Lower leg skin (tissue), 4 donors: Measurements from ENCODE around the gene TENT4A. TPM values are rescaled to one million over a fixed set of nuclear protein-coding genes. Genes with fewer than 3 reads are reported as not detected.

ENCODE experiments used
- DNase-seq, 2 donors: peaks; one replicate each; pipeline ENCODE4 v3.0.0-alpha.2; 2019; ENCODE audit warnings: low spot score in 2 of 2
- H3K4me3 ChIP-seq: fragments of 200-600 bp; sonication (generic); 2 replicates; pipeline ENCODE4 v1.5.1; 2017; ENCODE audit warnings: mild to moderate bottlenecking, low read depth; ENCODE audit not compliant: poor library complexity, severe bottlenecking
- POLR2A ChIP-seq, 2 donors: fragments of 450-650 bp; IDR thresholded peaks; one replicate each; pipeline ENCODE4 v1.6.1; 2016 to 2017; ENCODE audit warnings: antibody characterized with exemption in 2 of 2, mild to moderate bottlenecking in 1 of 2, moderate library complexity in 1 of 2
- WGBS, 2 donors: methylation state at CpG; one replicate each; pipeline ENCODE4 v1.1.5; 2018; 5-methylcytosine and 5-hydroxymethylcytosine counted together
- intact Hi-C: fragments of 100-400 bp; cut with DNase I; formaldehyde crosslinking; loops from one replicate; pipeline ENCODE4 v1.15.0; 2023; ENCODE audit warnings: low total_unique reads
- total RNA-seq, 4 donors: library from RNA; depleted of rRNA; stranded (reverse); fragments of >200 nt; gene quantifications; one replicate each; pipeline ENCODE4 v1.1.0, GENCODE V29; 2016
- TF ChIP-seq, protein P1 (sequence below), 3 donors: fragments of 450-650 bp; IDR thresholded peaks; one replicate each; pipeline ENCODE4 v1.5.1; 2016; ENCODE audit warnings: antibody characterized with exemption in 3 of 3, mild to moderate bottlenecking in 3 of 3, moderate library complexity in 2 of 3

TENT4A gene
- total RNA-seq, 4 donors from 2014 or later: 12.9 to 51.6 (median 21.6) TPM

DNA sequence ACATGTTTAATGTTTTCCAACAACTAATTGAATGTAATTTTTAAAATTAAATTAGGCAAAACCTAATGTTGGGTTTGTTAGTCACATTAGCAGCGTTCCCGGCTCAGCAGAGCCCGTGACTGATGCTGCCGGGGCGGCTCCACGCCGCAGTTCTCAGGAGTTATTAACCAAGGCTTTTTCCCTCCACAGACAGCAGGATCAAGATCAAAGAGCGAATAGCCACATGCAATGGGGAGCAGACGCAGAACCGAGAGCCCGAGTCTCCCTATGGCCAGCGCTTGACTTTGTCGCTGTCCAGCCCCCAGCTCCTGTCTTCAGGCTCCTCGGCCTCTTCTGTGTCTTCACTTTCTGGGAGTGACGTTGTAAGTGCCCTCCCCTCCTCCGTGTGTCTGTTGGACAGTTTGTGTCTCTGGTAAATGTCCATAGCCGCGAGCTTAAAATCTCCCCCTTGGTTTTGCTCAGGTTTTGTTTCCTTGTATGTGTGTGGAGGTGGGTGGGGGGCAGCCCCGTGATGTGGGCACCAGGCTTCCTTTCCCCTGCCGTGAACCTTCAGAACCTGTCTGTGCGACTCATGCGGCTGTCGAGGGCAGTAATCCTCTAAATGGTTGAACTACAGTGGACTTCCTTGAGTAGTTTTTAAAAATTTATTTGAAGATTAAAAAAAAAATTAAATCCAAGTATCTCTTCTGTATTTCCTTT lies 37.1 kb downstream of the TENT4A start:
- no peak overlapping the region for H3K4me3 ChIP-seq
- TF ChIP-seq, protein P1, sequence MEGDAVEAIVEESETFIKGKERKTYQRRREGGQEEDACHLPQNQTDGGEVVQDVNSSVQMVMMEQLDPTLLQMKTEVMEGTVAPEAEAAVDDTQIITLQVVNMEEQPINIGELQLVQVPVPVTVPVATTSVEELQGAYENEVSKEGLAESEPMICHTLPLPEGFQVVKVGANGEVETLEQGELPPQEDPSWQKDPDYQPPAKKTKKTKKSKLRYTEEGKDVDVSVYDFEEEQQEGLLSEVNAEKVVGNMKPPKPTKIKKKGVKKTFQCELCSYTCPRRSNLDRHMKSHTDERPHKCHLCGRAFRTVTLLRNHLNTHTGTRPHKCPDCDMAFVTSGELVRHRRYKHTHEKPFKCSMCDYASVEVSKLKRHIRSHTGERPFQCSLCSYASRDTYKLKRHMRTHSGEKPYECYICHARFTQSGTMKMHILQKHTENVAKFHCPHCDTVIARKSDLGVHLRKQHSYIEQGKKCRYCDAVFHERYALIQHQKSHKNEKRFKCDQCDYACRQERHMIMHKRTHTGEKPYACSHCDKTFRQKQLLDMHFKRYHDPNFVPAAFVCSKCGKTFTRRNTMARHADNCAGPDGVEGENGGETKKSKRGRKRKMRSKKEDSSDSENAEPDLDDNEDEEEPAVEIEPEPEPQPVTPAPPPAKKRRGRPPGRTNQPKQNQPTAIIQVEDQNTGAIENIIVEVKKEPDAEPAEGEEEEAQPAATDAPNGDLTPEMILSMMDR (IDR thresholded peaks at IDR 0.05): no peak
- TF ChIP-seq POLR2A (IDR thresholded peaks at IDR 0.05): no peak
- intact Hi-C loops: no loop called here
- 92 to 95% methylated on average over 23 of the region's 23 CpGs for WGBS, 2 donors
- DNase-seq: peak in 1 of 2 donors; percentile 61

DNA sequence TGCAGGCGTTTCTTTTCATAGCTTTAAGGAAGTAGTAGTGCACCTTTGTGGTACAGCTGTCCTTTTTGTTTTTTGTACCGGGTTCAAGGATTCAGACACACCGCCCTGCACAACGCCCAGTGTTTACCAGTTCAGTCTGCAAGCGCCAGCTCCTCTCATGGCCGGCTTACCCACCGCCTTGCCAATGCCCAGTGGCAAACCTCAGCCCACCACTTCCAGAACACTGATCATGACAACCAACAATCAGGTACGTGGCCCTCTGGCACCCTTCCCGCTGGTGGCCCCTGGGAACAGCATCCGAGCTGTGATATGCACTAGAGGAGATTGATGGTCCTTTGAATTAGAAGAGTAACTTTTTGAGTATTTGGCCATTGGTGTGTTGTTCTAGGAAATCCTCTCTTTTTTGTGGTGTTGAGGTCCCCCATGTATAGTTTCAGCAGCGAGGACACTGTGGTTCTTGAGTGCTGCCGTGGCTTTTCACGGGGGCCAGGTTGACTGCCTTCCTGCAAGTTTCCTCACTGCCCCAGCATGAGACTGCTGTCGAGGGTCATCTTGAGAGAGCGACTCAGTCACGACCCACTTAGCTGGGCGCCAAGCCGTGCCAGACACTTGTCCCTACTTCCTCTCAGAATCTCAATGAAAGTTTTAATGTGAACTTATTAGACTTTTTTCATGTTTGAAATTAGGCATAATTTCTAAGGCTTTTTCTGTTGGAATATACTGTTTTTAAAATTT lies 37.9 kb downstream of the TENT4A start:
- peak in 1 of 2 donors; percentile 81 for DNase-seq
- WGBS, 2 donors: 92 to 93% methylated on average over 18 of the region's 18 CpGs
- no peak overlapping the region for H3K4me3 ChIP-seq
- intact Hi-C loops: no loop called here
- no peak for TF ChIP-seq POLR2A (IDR thresholded peaks at IDR 0.05)
- TF ChIP-seq, protein P1 (IDR thresholded peaks at IDR 0.05): no peak

DNA sequence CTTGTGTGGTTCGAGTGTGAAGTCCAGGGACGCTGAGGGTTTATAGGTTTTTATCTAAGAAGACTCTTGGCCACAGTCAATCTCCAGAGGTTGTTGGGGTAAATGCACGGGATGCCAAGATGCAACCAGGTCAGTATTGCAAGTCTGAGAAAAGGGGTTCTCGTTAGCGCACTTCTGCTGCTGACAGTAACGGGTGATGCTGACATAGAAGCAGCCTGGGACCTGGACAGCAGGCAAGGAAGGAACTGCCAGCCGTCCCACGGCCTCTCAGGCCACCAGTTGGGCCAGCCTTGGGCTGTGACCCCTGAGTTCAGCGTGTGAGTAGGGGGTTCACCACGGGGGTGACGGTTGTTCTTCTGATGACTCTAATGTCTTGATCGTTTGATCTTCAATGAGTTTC lies 39.0 kb downstream of the TENT4A start:
- 95 to 96% methylated on average over 12 of the region's 12 CpGs for WGBS, 2 donors
- no peak overlapping the region for H3K4me3 ChIP-seq
- DNase-seq: peak in 1 of 2 donors; percentile 50
- TF ChIP-seq POLR2A (IDR thresholded peaks at IDR 0.05): no peak
- TF ChIP-seq, protein P1 (IDR thresholded peaks at IDR 0.05): no peak
- intact Hi-C loops: no loop called here

DNA sequence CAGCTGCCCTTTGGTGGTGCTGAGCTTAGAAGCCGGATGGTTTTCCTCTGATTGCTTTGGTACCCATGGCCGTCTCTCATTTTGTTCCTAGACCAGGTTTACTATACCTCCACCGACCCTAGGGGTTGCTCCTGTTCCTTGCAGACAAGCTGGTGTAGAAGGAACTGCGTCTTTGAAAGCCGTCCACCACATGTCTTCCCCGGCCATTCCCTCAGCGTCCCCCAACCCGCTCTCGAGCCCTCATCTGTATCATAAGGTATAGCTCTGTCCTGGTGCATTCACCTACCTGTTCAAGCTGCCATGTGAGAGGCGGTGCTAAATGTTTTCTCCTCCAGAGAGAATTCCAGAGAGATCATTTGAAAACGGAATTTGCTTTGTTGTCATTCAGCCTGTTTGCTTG lies 39.5 kb downstream of the TENT4A start:
- peak in 1 of 2 donors; percentile 50 for DNase-seq
- intact Hi-C loops: no loop called here
- TF ChIP-seq, protein P1 (IDR thresholded peaks at IDR 0.05): no peak
- no peak for TF ChIP-seq POLR2A (IDR thresholded peaks at IDR 0.05)
- WGBS, 2 donors: 96 to 98% methylated on average over 11 of the region's 11 CpGs
- H3K4me3 ChIP-seq: no peak overlapping the region

DNA sequence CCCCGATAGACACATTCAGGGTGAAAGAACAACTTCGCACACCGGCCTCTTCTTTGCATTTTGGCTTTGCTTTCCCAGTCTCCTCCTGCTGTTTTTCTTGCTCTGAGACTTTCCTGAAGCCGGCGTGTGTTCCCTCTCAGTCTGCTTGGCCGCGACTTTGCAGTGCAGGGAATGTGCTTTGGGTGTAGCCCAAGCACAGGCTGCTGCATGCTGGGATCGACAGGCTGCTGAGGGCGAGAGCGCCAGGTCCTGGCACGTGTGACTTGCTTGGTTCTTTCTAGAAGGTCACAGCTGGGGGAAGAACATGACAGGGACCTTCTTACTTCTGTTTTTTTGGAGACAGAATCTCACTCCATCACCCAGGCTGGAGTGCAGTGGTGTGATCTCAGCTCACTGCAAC lies 40.6 kb downstream of the TENT4A start:
- 59 to 61% methylated on average over 11 of the region's 11 CpGs for WGBS, 2 donors
- intact Hi-C loops: no loop called here
- no peak overlapping the region for H3K4me3 ChIP-seq
- TF ChIP-seq, protein P1 (IDR thresholded peaks at IDR 0.05): no peak
- TF ChIP-seq POLR2A (IDR thresholded peaks at IDR 0.05): no peak
- no peak for DNase-seq
